Measurements from ENCODE around the gene MAP6. TPM values are rescaled to one million over a fixed set of nuclear protein-coding genes. Genes with fewer than 3 reads are reported as not detected.

Gene MAP6
- total and polyA plus RNA-seq, 9 of the 15 experiments (the other 6 are each of a cell fraction or from before 2014, with no cell fraction given): not detected

GRCh38 chr11:75632450-75632849 is 36.4 kb downstream of the MAP6 start (continued):
- TF ChIP-seq SP2 (IDR thresholded peaks at IDR 0.05; ENCODE audit: extremely low read depth, low read depth, low read length, poor library complexity, severe bottlenecking) (no peak), SRF (CRISPR knock-in tag; IDR thresholded peaks at IDR 0.05) (no peak), BDP1 (IDR thresholded peaks at IDR 0.05; ENCODE audit: insufficient read depth, insufficient read length) (no peak), CBFA2T3 (IDR thresholded peaks at IDR 0.05) (peak; percentile 69), BACH1 (tag; IDR thresholded peaks at IDR 0.05) (no peak), HEY1 (CRISPR knock-in tag; IDR thresholded peaks at IDR 0.05; ENCODE audit: borderline replicate concordance) (no peak), EP300 (IDR thresholded peaks at IDR 0.05; ENCODE audit: low read length) (peak; percentile 6; the same call in 1 of the 2 replicates), RFX1 (IDR thresholded peaks at IDR 0.05) (no peak), FOXA3 (CRISPR knock-in tag; conservative IDR thresholded peaks at IDR 0.05 in 1 of 2, IDR thresholded peaks at IDR 0.05 in 1 of 2) (peak in 1 of 2 experiments; percentile 68; a peak in 2 of 4 replicates), ZNF232 (CRISPR knock-in tag; IDR thresholded peaks at IDR 0.05) (no peak), MEIS2 (IDR thresholded peaks at IDR 0.05; ENCODE audit: partially characterized antibody) (no peak), TEAD4 (IDR thresholded peaks at IDR 0.05; ENCODE audit: low read length) (peak; percentile 47; the same call in 1 of the 2 replicates), TEAD4 (CRISPR knock-in tag; IDR thresholded peaks at IDR 0.05; ENCODE audit: borderline replicate concordance) (no peak), TRIM28 (IDR thresholded peaks at IDR 0.05) (no peak), HNRNPK (IDR thresholded peaks at IDR 0.05; ENCODE audit: low read depth, low read length, poor library complexity, severe bottlenecking) (no peak), PHTF2 (CRISPR knock-in tag; IDR thresholded peaks at IDR 0.05) (no peak), XRCC3 (IDR thresholded peaks at IDR 0.05) (no peak), POLR2A (conservative IDR thresholded peaks at IDR 0.05) (no peak), NFIC (IDR thresholded peaks at IDR 0.05) (no peak)
- TF ChIP-seq, protein P1, sequence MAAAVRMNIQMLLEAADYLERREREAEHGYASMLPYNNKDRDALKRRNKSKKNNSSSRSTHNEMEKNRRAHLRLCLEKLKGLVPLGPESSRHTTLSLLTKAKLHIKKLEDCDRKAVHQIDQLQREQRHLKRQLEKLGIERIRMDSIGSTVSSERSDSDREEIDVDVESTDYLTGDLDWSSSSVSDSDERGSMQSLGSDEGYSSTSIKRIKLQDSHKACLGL (CRISPR knock-in tag; IDR thresholded peaks at IDR 0.05; ENCODE audit: borderline replicate concordance, poor library complexity, severe bottlenecking): no peak
- TF ChIP-seq, protein P2, sequence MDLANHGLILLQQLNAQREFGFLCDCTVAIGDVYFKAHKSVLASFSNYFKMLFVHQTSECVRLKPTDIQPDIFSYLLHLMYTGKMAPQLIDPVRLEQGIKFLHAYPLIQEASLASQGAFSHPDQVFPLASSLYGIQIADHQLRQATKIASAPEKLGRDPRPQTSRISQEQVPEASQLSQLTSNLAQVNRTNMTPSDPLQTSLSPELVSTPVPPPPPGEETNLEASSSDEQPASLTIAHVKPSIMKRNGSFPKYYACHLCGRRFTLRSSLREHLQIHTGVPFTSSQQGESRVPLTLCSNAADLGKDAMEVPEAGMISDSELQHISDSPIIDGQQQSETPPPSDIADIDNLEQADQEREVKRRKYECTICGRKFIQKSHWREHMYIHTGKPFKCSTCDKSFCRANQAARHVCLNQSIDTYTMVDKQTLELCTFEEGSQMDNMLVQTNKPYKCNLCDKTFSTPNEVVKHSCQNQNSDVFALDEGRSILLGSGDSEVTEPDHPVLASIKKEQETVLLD (IDR thresholded peaks at IDR 0.05): no peak

All from K562 (cell line).